ENCODE results near the gene ZNF415.
"Not testable (repeated sequence)": the region's sequence is repeated elsewhere in the genome, so short reads cannot be mapped to it uniquely, and the experiment has no call there.

The ZNF415 gene

GRCh38 chr19:53103234-53104203, 29.2 kb downstream of the ZNF415 start, which contains the start of gene ZNF160:
ZNF160 (minus strand) TSS chr19:53103422; CDS start chr19:53086276, 17,146 bp downstream.
- TF ChIP-seq CTCF (conservative IDR thresholded peaks at IDR 0.05; ENCODE audit: low read depth), result no peak
- H3K27ac ChIP-seq, result peak within 1 kb of the TSS; percentile 87
- POLR2A ChIA-PET (ENCODE audit: low non-redundant PET), result no interaction called here
- DNase-seq (ENCODE audit: low spot score), result peak; percentile 97
- CTCF ChIA-PET, result interaction anchor here (0.6 kb wide), 1 partner anchor 537 kb away, joined by 3 read pairs; no protein-coding TSS in a partner anchor

- ChIA-PET POLR2A (ENCODE audit: low non-redundant PET) (no interaction called here), CTCF (interaction anchor here (0.6 kb wide), 2 partner anchors 176 to 538 kb away, joined by 3 to 4 read pairs; no protein-coding TSS in a partner anchor)
- TF ChIP-seq CTCF (conservative IDR thresholded peaks at IDR 0.05; ENCODE audit: low read depth), result no peak
- peak overlapping the region; percentile 87 for H3K27ac ChIP-seq
- peak; percentile 20 for DNase-seq (ENCODE audit: low spot score)
These were observed 29.9 kb downstream of the ZNF415 start for GRCh38 chr19:53102756-53103233.

- POLR2A ChIA-PET (ENCODE audit: low non-redundant PET), result interaction anchor here (0.6 kb wide), 1 partner anchor 13 kb away, joined by 3 read pairs; no protein-coding TSS in a partner anchor
- peak overlapping the region; percentile 87 for H3K27ac ChIP-seq
- no peak for TF ChIP-seq CTCF (conservative IDR thresholded peaks at IDR 0.05; ENCODE audit: low read depth)
- CTCF ChIA-PET, result interaction anchor here (0.6 kb wide), 2 partner anchors 176 to 538 kb away, joined by 3 to 4 read pairs; no protein-coding TSS in a partner anchor
- DNase-seq (ENCODE audit: low spot score), result peak; percentile 8
These were observed 30.4 kb downstream of the ZNF415 start for GRCh38 chr19:53102206-53102755.

GRCh38 chr19:53101518-53101917, 31.2 kb downstream of the ZNF415 start:
- ChIA-PET CTCF (no interaction called here), POLR2A (ENCODE audit: low non-redundant PET) (interaction anchor here (0.6 kb wide), 1 partner anchor 12 kb away, joined by 3 read pairs; no protein-coding TSS in a partner anchor)
- no peak overlapping the region for H3K27ac ChIP-seq
- DNase-seq (ENCODE audit: low spot score), result no peak
- TF ChIP-seq CTCF (conservative IDR thresholded peaks at IDR 0.05; ENCODE audit: low read depth), result no peak

GRCh38 chr19:53098570-53098969, 34.1 kb downstream of the ZNF415 start:
- DNase-seq (ENCODE audit: low spot score); POLR2A ChIA-PET (ENCODE audit: low non-redundant PET); H3K27ac ChIP-seq: not testable (repeated sequence)
- CTCF ChIA-PET, result interaction anchor here (0.8 kb wide), 1 partner anchor 21 kb away, joined by 3 read pairs; no protein-coding TSS in a partner anchor

GRCh38 chr19:53096982-53097690, 35.6 kb downstream of the ZNF415 start:
- DNase-seq (ENCODE audit: low spot score); CTCF ChIA-PET; H3K27ac ChIP-seq; POLR2A ChIA-PET (ENCODE audit: low non-redundant PET): not testable (repeated sequence)

GRCh38 chr19:53096579-53096978, 36.1 kb downstream of the ZNF415 start:
- CTCF ChIA-PET; DNase-seq (ENCODE audit: low spot score); POLR2A ChIA-PET (ENCODE audit: low non-redundant PET); H3K27ac ChIP-seq: not testable (repeated sequence)
